Hematopoietic multipotent progenitor cell treated with erythropoietin and hydrocortisone succinate and interleukin-3 and kit ligand, for 17 days (in vitro differentiated cells): Measurements from ENCODE around the gene KYNU.
A peak's percentile ranks its signal among the peaks of the same experiment; 100 is the strongest.
"Not testable (repeated sequence)": the region's sequence is repeated elsewhere in the genome, so short reads cannot be mapped to it uniquely, and the experiment has no call there.

Experiments
- DNase-seq: peaks from one replicate; pipeline ENCODE4 v3.0.0-alpha.2; 2015; ENCODE audit warnings: low spot score

Gene KYNU

GRCh38 chr2:142877216-142877838 lies at the start of gene KYNU:
Gene KYNU (plus strand): TSS chr2:142877664. CDS start chr2:142885368, 7,704 bp downstream.
- DNase-seq, result no peak

- DNase-seq, result no peak
These were observed 43.4 kb upstream of the KYNU start for GRCh38 chr2:142834021-142834420.

GRCh38 chr2:142840436-142840835 lies 37.0 kb upstream of the KYNU start:
- no peak for DNase-seq

- no peak for DNase-seq
These were observed 35.7 kb upstream of the KYNU start for GRCh38 chr2:142841788-142842187.

- no peak for DNase-seq
These were observed 35.1 kb upstream of the KYNU start for GRCh38 chr2:142842369-142842768.

GRCh38 chr2:142843731-142844130 lies 33.7 kb upstream of the KYNU start:
- DNase-seq, result no peak

- no peak for DNase-seq
These were observed 29.3 kb upstream of the KYNU start for GRCh38 chr2:142848023-142848606.

GRCh38 chr2:142849820-142850219 lies 27.6 kb upstream of the KYNU start:
- no peak for DNase-seq

GRCh38 chr2:142853912-142854311 lies 23.6 kb upstream of the KYNU start:
- DNase-seq, result no peak

GRCh38 chr2:142857256-142858164 lies 20.0 kb upstream of the KYNU start:
- DNase-seq, result no peak

GRCh38 chr2:142858961-142859360 lies 18.5 kb upstream of the KYNU start:
- no peak for DNase-seq

- no peak for DNase-seq
These were observed 15.2 kb upstream of the KYNU start for GRCh38 chr2:142862299-142862698.

GRCh38 chr2:142862847-142863246 lies 14.6 kb upstream of the KYNU start:
- DNase-seq, result no peak

- no peak for DNase-seq
These were observed 13.9 kb upstream of the KYNU start for GRCh38 chr2:142863485-142863961.

GRCh38 chr2:142864605-142865004 lies 12.9 kb upstream of the KYNU start:
- not testable (repeated sequence) for DNase-seq

- no peak for DNase-seq
These were observed 11.5 kb upstream of the KYNU start for GRCh38 chr2:142865924-142866323.

GRCh38 chr2:142866426-142866825 lies 11.0 kb upstream of the KYNU start:
- DNase-seq, result no peak

- DNase-seq, result no peak
These were observed 10.3 kb upstream of the KYNU start for GRCh38 chr2:142867136-142867535.

- DNase-seq, result peak; percentile 71
These were observed 9.2 kb upstream of the KYNU start for GRCh38 chr2:142868229-142868762.

- not testable (repeated sequence) for DNase-seq
These were observed 8.4 kb upstream of the KYNU start for GRCh38 chr2:142869065-142869460.

GRCh38 chr2:142869461-142870106 lies 7.9 kb upstream of the KYNU start:
- no peak for DNase-seq

GRCh38 chr2:142870526-142870925 lies 6.9 kb upstream of the KYNU start:
- DNase-seq, result no peak
